Astrocyte (in vitro differentiated cells and primary cell): ENCODE data around the gene CHSY1. TPM values are rescaled to one million over a fixed set of nuclear protein-coding genes. Genes with fewer than 3 reads are reported as not detected.
A peak's percentile ranks its signal among the peaks of the same experiment; 100 is the strongest.

Experiments
- DNase-seq: peaks from one replicate; pipeline ENCODE4 v3.0.0-alpha.2; 2010; ENCODE audit warnings: low read depth
- FAIRE-seq: peaks from 2 replicates; lab custom pipeline; 2011; peaks lifted over from hg19 to GRCh38; lab: Jason Lieb, UNC
- H2AFZ ChIP-seq: 2 replicates; pipeline ENCODE4 v1.6.0; 2012; ENCODE audit warnings: low read depth, low read length, inconsistent platforms
- H3K27ac ChIP-seq: 2 replicates; pipeline ENCODE4 v1.5.1; 2011; ENCODE audit warnings: low read depth, low read length, inconsistent platforms
- H3K27me3 ChIP-seq: 2 replicates; pipeline ENCODE4 v1.6.0; 2011; ENCODE audit warnings: low read length, inconsistent platforms; ENCODE audit not compliant: insufficient read depth
- H3K36me3 ChIP-seq: 2 replicates; pipeline ENCODE4 v1.5.1; 2011; ENCODE audit warnings: low read length, inconsistent platforms; ENCODE audit not compliant: insufficient read depth
- H3K4me1 ChIP-seq: 2 replicates; pipeline ENCODE4 v1.5.1; 2011; ENCODE audit warnings: low read length, inconsistent platforms; ENCODE audit not compliant: insufficient read depth
- H3K4me2 ChIP-seq: 2 replicates; pipeline ENCODE4 v1.6.0; 2012; ENCODE audit warnings: low read length, inconsistent platforms
- H3K4me3 ChIP-seq: 2 replicates; pipeline ENCODE4 v1.5.1; 2011; ENCODE audit warnings: low read depth, mild to moderate bottlenecking, low read length, inconsistent platforms; ENCODE audit not compliant: insufficient read depth
- H3K79me2 ChIP-seq: 2 replicates; pipeline ENCODE4 v1.6.0; 2012; ENCODE audit warnings: mild to moderate bottlenecking, low read length, inconsistent platforms; ENCODE audit not compliant: insufficient read depth
- H3K9ac ChIP-seq: 2 replicates; pipeline ENCODE4 v1.6.0; 2012; ENCODE audit warnings: mild to moderate bottlenecking, low read length, inconsistent platforms
- H3K9me3 ChIP-seq: 2 replicates; pipeline ENCODE4 v1.5.1; 2012; ENCODE audit warnings: low read depth, mild to moderate bottlenecking, low read length, inconsistent platforms; ENCODE audit not compliant: insufficient read depth
- H4K20me1 ChIP-seq: 2 replicates; pipeline ENCODE4 v1.6.0; 2012; ENCODE audit warnings: low read length, inconsistent platforms; ENCODE audit not compliant: insufficient read depth
- H3K27ac Mint-ChIP-seq: one replicate; pipeline ENCODE4 v1.8.0; 2021; ENCODE audit warnings: mild to moderate bottlenecking, mixed read lengths; ENCODE audit not compliant: unreplicated experiment
- H3K27me3 Mint-ChIP-seq: one replicate; pipeline ENCODE4 v1.8.0; 2021; ENCODE audit warnings: low read depth, mixed read lengths; ENCODE audit not compliant: unreplicated experiment
- H3K36me3 Mint-ChIP-seq: one replicate; pipeline ENCODE4 v1.8.0; 2021; ENCODE audit warnings: low read depth, mixed read lengths; ENCODE audit not compliant: unreplicated experiment
- H3K4me1 Mint-ChIP-seq: one replicate; pipeline ENCODE4 v1.8.0; 2021; ENCODE audit warnings: low read depth, mixed read lengths; ENCODE audit not compliant: unreplicated experiment
- H3K4me3 Mint-ChIP-seq: one replicate; pipeline ENCODE4 v1.8.0; 2021; ENCODE audit warnings: mild to moderate bottlenecking, moderate library complexity, mixed read lengths; ENCODE audit not compliant: unreplicated experiment
- H3K9me3 Mint-ChIP-seq: one replicate; pipeline ENCODE4 v1.8.0; 2021; ENCODE audit warnings: mild to moderate bottlenecking, mixed read lengths; ENCODE audit not compliant: unreplicated experiment
- CTCF ChIP-seq: IDR thresholded peaks from 2 replicates; pipeline ENCODE4 v1.5.1; 2011; ENCODE audit warnings: low read depth, mild to moderate bottlenecking, inconsistent platforms, low read length, moderate library complexity; ENCODE audit not compliant: insufficient read depth
- EZH2 ChIP-seq: IDR thresholded peaks from 2 replicates; pipeline ENCODE4 v1.6.1; 2012; ENCODE audit warnings: mild to moderate bottlenecking, low read length, inconsistent platforms; ENCODE audit not compliant: insufficient read depth
- total RNA-seq: library from RNA; stranded (reverse); gene quantifications from 2 replicates; pipeline ENCODE4 v1.2.1, GENCODE V29; 2021

The CHSY1 gene
- total RNA-seq, 1 donor from 2014 or later = 42.2 TPM

GRCh38 chr15:101267320-101268104 is 15.7 kb upstream of the CHSY1 start:
- H3K4me1 Mint-ChIP-seq = peaks cover 5% of the 10 kb centered on the region
- FAIRE-seq (peak; percentile 29), DNase-seq (peak; percentile 92)
- no peaks in the 10 kb centered on the region for H3K27me3 Mint-ChIP-seq
- peaks cover 3% of the 10 kb centered on the region for H3K9me3 Mint-ChIP-seq
- Histone ChIP-seq H3K4me3 (no peak overlapping the region), H3K27me3 (no peaks in the 10 kb centered on the region), H3K79me2 (no peaks in the 10 kb centered on the region), H3K9me3 (no peaks in the 10 kb centered on the region), H2AFZ (no peak overlapping the region), H3K4me2 (peak overlapping the region; percentile 52), H3K9ac (no peak overlapping the region), H3K4me1 (peaks cover 29% of the 10 kb centered on the region), H3K36me3 (peaks cover 28% of the 10 kb centered on the region), H4K20me1 (peaks cover 18% of the 10 kb centered on the region), H3K27ac (peak overlapping the region; percentile 42)
- TF ChIP-seq EZH2 (no peak), CTCF (no peak)
- peaks cover 27% of the 10 kb centered on the region for H3K36me3 Mint-ChIP-seq
- H3K27ac Mint-ChIP-seq = peak overlapping the region; percentile 21
- H3K4me3 Mint-ChIP-seq = no peak overlapping the region

GRCh38 chr15:101266787-101267186 is 14.9 kb upstream of the CHSY1 start:
- H3K27me3 ChIP-seq = no peaks in the 10 kb centered on the region
- H3K4me1 Mint-ChIP-seq = peaks cover 5% of the 10 kb centered on the region
- H3K4me3 ChIP-seq = no peak overlapping the region
- peak overlapping the region; percentile 42 for H3K27ac ChIP-seq
- TF ChIP-seq EZH2 = no peak
- TF ChIP-seq CTCF = no peak
- no peak overlapping the region for H3K4me3 Mint-ChIP-seq
- peak overlapping the region; percentile 52 for H3K4me2 ChIP-seq
- H4K20me1 ChIP-seq = peaks cover 14% of the 10 kb centered on the region
- no peak overlapping the region for H2AFZ ChIP-seq
- no peak overlapping the region for H3K27ac Mint-ChIP-seq
- peaks cover 29% of the 10 kb centered on the region for H3K4me1 ChIP-seq
- no peaks in the 10 kb centered on the region for H3K9me3 ChIP-seq
- H3K36me3 ChIP-seq = peaks cover 20% of the 10 kb centered on the region
- peaks cover under 1% of the 10 kb centered on the region for H3K27me3 Mint-ChIP-seq
- no peak for FAIRE-seq
- H3K36me3 Mint-ChIP-seq = peaks cover 25% of the 10 kb centered on the region
- H3K9me3 Mint-ChIP-seq = peaks cover 3% of the 10 kb centered on the region
- DNase-seq = no peak
- H3K79me2 ChIP-seq = no peaks in the 10 kb centered on the region
- no peak overlapping the region for H3K9ac ChIP-seq

- DNase-seq = peak; percentile 86
Observed at GRCh38 chr15:101266034-101266433, 14.2 kb upstream of the CHSY1 start.

More at GRCh38 chr15:101266034-101266433, 14.2 kb upstream of the CHSY1 start:
- peaks cover 5% of the 10 kb centered on the region for H3K4me1 Mint-ChIP-seq
- H3K79me2 ChIP-seq = no peaks in the 10 kb centered on the region
- H3K9ac ChIP-seq = no peak overlapping the region
- H3K4me3 ChIP-seq = no peak overlapping the region
- no peak overlapping the region for H2AFZ ChIP-seq
- H3K27me3 Mint-ChIP-seq = peaks cover 2% of the 10 kb centered on the region
- H3K27ac Mint-ChIP-seq = no peak overlapping the region
- no peak overlapping the region for H3K4me2 ChIP-seq
- TF ChIP-seq CTCF = no peak
- no peak for TF ChIP-seq EZH2
- peaks cover 22% of the 10 kb centered on the region for H3K36me3 Mint-ChIP-seq
- H3K9me3 Mint-ChIP-seq = peaks cover 3% of the 10 kb centered on the region
- H3K27me3 ChIP-seq = no peaks in the 10 kb centered on the region
- no peak overlapping the region for H3K4me3 Mint-ChIP-seq
- H3K36me3 ChIP-seq = peaks cover 13% of the 10 kb centered on the region
- peaks cover 14% of the 10 kb centered on the region for H4K20me1 ChIP-seq
- H3K27ac ChIP-seq = no peak overlapping the region
- FAIRE-seq = no peak
- H3K4me1 ChIP-seq = peaks cover 29% of the 10 kb centered on the region
- no peaks in the 10 kb centered on the region for H3K9me3 ChIP-seq
